EH (cell line): ENCODE measurements around the gene TEX35.
"Not testable (repeated sequence)": the region's sequence is repeated elsewhere in the genome, so short reads cannot be mapped to it uniquely, and the experiment has no call there.

Source experiments
- DNase-seq: peaks from one replicate; pipeline ENCODE4 v3.0.0-alpha.2; 2015; ENCODE audit warnings: low read depth

The TEX35 gene

GRCh38 chr1:178541829-178542553, 29.1 kb downstream of the TEX35 start:
- DNase-seq, result no peak

- DNase-seq, result peak; percentile 93
These were observed 29.8 kb downstream of the TEX35 start for GRCh38 chr1:178542554-178543289.

- no peak for DNase-seq
These were observed 30.3 kb downstream of the TEX35 start for GRCh38 chr1:178543290-178543607.

- DNase-seq, result peak; percentile 40
These were observed 31.6 kb downstream of the TEX35 start for GRCh38 chr1:178544531-178544930.

GRCh38 chr1:178548108-178548507, 35.2 kb downstream of the TEX35 start:
- no peak for DNase-seq

GRCh38 chr1:178551307-178551706, 38.4 kb downstream of the TEX35 start:
- no peak for DNase-seq

- DNase-seq, result no peak
These were observed 39.0 kb downstream of the TEX35 start for GRCh38 chr1:178551940-178552339.

GRCh38 chr1:178552856-178553255, 39.9 kb downstream of the TEX35 start:
- no peak for DNase-seq

GRCh38 chr1:178554351-178554750, 41.4 kb downstream of the TEX35 start:
- DNase-seq, result not testable (repeated sequence)

GRCh38 chr1:178555613-178556012, 42.7 kb downstream of the TEX35 start:
- not testable (repeated sequence) for DNase-seq

- not testable (repeated sequence) for DNase-seq
These were observed 45.9 kb downstream of the TEX35 start for GRCh38 chr1:178558816-178559215.

- no peak for DNase-seq
These were observed 48.0 kb downstream of the TEX35 start for GRCh38 chr1:178560871-178561376.

- no peak for DNase-seq
These were observed 50.4 kb downstream of the TEX35 start for GRCh38 chr1:178563099-178563820.

- no peak for DNase-seq
These were observed 51.3 kb downstream of the TEX35 start for GRCh38 chr1:178564086-178564782.

- DNase-seq, result no peak
These were observed 51.9 kb downstream of the TEX35 start for GRCh38 chr1:178564783-178565180.

GRCh38 chr1:178565586-178565985, 52.7 kb downstream of the TEX35 start:
- no peak for DNase-seq

- DNase-seq, result peak; percentile 15
These were observed 53.3 kb downstream of the TEX35 start for GRCh38 chr1:178566187-178566586.

GRCh38 chr1:178571807-178572206, 58.9 kb downstream of the TEX35 start:
- no peak for DNase-seq
